Measurements from ENCODE around the gene UROS.

DNA sequence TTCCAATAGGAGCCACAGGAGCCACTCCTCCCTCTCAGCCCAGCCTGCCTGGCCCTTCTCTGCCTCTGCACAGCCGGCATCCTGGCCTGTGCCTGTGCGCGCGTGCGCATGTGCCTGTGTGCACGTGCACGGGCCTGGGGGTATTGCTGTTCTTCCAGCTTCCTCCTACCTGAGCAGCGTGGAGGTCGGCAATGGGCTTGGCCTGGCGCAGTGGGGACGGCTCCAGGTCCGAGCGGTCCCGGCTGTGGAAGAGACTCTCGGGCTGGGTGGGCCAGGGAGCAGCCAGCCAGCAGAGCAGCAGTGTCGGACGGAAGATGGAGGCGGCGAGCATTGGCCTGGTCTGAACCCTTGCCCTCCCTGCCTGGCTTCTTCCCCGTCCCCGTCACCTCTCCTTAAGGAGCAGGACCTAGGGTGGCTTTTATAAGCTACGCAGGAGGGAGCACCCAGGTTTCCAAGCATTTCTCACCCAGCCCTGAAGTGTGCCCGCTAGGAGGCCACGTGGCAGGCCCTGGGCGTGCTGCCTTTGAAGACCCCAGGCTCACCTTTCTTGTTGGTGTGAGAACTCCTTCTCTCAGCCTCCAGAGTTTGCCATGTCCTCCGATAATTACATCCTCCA, 47.5 kb downstream of the UROS start, which contains the start of gene MMP21:
- TF ChIP-seq, protein P1, sequence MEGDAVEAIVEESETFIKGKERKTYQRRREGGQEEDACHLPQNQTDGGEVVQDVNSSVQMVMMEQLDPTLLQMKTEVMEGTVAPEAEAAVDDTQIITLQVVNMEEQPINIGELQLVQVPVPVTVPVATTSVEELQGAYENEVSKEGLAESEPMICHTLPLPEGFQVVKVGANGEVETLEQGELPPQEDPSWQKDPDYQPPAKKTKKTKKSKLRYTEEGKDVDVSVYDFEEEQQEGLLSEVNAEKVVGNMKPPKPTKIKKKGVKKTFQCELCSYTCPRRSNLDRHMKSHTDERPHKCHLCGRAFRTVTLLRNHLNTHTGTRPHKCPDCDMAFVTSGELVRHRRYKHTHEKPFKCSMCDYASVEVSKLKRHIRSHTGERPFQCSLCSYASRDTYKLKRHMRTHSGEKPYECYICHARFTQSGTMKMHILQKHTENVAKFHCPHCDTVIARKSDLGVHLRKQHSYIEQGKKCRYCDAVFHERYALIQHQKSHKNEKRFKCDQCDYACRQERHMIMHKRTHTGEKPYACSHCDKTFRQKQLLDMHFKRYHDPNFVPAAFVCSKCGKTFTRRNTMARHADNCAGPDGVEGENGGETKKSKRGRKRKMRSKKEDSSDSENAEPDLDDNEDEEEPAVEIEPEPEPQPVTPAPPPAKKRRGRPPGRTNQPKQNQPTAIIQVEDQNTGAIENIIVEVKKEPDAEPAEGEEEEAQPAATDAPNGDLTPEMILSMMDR (IDR thresholded peaks at IDR 0.05), result no peak
- no peak for TF ChIP-seq POLR2A (IDR thresholded peaks at IDR 0.05)
